ENCODE measurements around the gene SDR42E2.
"Not testable (repeated sequence)": the region's sequence is repeated elsewhere in the genome, so short reads cannot be mapped to it uniquely, and the experiment has no call there.

The SDR42E2 gene

GRCh38 chr16:22162656-22163009 lies 327 bp downstream of the SDR42E2 start:
- no peak for DNase-seq (ENCODE audit: low read depth)

GRCh38 chr16:22163806-22164205 lies 1.5 kb downstream of the SDR42E2 start:
- no peak for DNase-seq (ENCODE audit: low read depth)

GRCh38 chr16:22164482-22164881 lies 2.2 kb downstream of the SDR42E2 start:
- no peak for DNase-seq (ENCODE audit: low read depth)

GRCh38 chr16:22165508-22166285 lies 3.4 kb downstream of the SDR42E2 start:
- no peak for DNase-seq (ENCODE audit: low read depth)

GRCh38 chr16:22171953-22172352 lies 9.6 kb downstream of the SDR42E2 start:
- DNase-seq (ENCODE audit: low read depth): no peak

- DNase-seq (ENCODE audit: low read depth): not testable (repeated sequence)
Measured at GRCh38 chr16:22172642-22173041, 10.3 kb downstream of the SDR42E2 start.

- DNase-seq (ENCODE audit: low read depth): no peak
Measured at GRCh38 chr16:22174642-22175041, 12.3 kb downstream of the SDR42E2 start.

GRCh38 chr16:22177968-22178930 lies 15.9 kb downstream of the SDR42E2 start:
- no peak for DNase-seq (ENCODE audit: low read depth)

GRCh38 chr16:22181426-22181825 lies 19.1 kb downstream of the SDR42E2 start:
- no peak for DNase-seq (ENCODE audit: low read depth)

GRCh38 chr16:22181843-22182242 lies 19.5 kb downstream of the SDR42E2 start:
- DNase-seq (ENCODE audit: low read depth): no peak

- no peak for DNase-seq (ENCODE audit: low read depth)
Measured at GRCh38 chr16:22183335-22183734, 21.0 kb downstream of the SDR42E2 start.

- no peak for DNase-seq (ENCODE audit: low read depth)
Measured at GRCh38 chr16:22183901-22184614, 21.8 kb downstream of the SDR42E2 start.

- no peak for DNase-seq (ENCODE audit: low read depth)
Measured at GRCh38 chr16:22184615-22184968, 22.3 kb downstream of the SDR42E2 start.

GRCh38 chr16:22186517-22186916 lies 24.2 kb downstream of the SDR42E2 start:
- no peak for DNase-seq (ENCODE audit: low read depth)

GRCh38 chr16:22188267-22188594 lies 25.9 kb downstream of the SDR42E2 start:
- no peak for DNase-seq (ENCODE audit: low read depth)

- peak; percentile 76 for DNase-seq (ENCODE audit: low read depth)
Measured at GRCh38 chr16:22188595-22189442, 26.5 kb downstream of the SDR42E2 start.

GRCh38 chr16:22189473-22190080 lies 27.3 kb downstream of the SDR42E2 start:
- DNase-seq (ENCODE audit: low read depth): no peak

- peak; percentile 19 for DNase-seq (ENCODE audit: low read depth)
Measured at GRCh38 chr16:22190081-22190775, 27.9 kb downstream of the SDR42E2 start.

GRCh38 chr16:22190776-22191531 lies 28.6 kb downstream of the SDR42E2 start:
- peak; percentile 99 for DNase-seq (ENCODE audit: low read depth)
